Fibroblast of lung (primary cell): ENCODE results near the gene ZFPM1.

Experiments used
- EZH2 ChIP-seq: IDR thresholded peaks from 2 replicates; pipeline ENCODE4 v1.5.1; 2012; ENCODE audit warnings: low read length, control low read depth, mild to moderate bottlenecking; ENCODE audit errors: missing control alignments
- TF ChIP-seq, protein P1 (sequence below), 2 donors: IDR thresholded peaks in 1 of 2; conservative IDR thresholded peaks in 1 of 2; 1 replicate in 1 of 2; 2 replicates in 1 of 2; pipeline ENCODE4 v1.5.1; 2011 to 2012; ENCODE audit warnings: low read length in 2 of 2, control low read depth in 1 of 2, inconsistent platforms in 1 of 2, low read depth in 1 of 2, mild to moderate bottlenecking in 1 of 2

DNA sequence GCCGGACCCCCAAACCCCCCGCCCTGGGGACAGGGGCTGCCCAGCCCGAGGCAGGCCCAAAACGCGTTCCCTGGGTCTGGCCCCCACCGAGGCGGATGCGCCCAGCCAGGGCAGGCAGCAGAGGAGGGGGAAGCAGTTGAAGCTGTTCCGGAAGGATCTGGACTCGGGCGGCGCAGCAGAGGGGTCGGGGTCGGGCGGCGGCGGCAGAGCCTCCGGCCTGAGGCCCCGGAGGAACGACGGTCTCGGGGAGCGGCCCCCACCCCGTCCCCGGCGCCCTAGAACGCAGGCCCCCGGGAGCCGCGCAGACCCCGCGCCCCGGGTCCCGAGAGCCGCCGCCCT is 22.9 kb upstream of the ZFPM1 start:
- no peak for TF ChIP-seq EZH2
- TF ChIP-seq, protein P1, sequence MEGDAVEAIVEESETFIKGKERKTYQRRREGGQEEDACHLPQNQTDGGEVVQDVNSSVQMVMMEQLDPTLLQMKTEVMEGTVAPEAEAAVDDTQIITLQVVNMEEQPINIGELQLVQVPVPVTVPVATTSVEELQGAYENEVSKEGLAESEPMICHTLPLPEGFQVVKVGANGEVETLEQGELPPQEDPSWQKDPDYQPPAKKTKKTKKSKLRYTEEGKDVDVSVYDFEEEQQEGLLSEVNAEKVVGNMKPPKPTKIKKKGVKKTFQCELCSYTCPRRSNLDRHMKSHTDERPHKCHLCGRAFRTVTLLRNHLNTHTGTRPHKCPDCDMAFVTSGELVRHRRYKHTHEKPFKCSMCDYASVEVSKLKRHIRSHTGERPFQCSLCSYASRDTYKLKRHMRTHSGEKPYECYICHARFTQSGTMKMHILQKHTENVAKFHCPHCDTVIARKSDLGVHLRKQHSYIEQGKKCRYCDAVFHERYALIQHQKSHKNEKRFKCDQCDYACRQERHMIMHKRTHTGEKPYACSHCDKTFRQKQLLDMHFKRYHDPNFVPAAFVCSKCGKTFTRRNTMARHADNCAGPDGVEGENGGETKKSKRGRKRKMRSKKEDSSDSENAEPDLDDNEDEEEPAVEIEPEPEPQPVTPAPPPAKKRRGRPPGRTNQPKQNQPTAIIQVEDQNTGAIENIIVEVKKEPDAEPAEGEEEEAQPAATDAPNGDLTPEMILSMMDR (conservative IDR thresholded peaks at IDR 0.05 in 1 of 2, IDR thresholded peaks at IDR 0.05 in 1 of 2; ENCODE audit: low read depth in 1 of 2, low read length in 2 of 2) = no peak
